ENCODE results near the gene GRIK5. TPM values are rescaled to one million over a fixed set of nuclear protein-coding genes. Genes with fewer than 3 reads are reported as not detected.

The GRIK5 gene
- total and polyA plus RNA-seq, 4 donors: 0.09 to 0.42 (median 0.17) TPM; not detected in 1

GRCh38 chr19:42024622-42025111 lies 45.3 kb downstream of the GRIK5 start (continued):
- TF ChIP-seq MAX (IDR thresholded peaks at IDR 0.05): no peak
- no peak for TF ChIP-seq FOXA2 (IDR thresholded peaks at IDR 0.05)
- no peak for TF ChIP-seq YY1 (IDR thresholded peaks at IDR 0.05)
- no peak for TF ChIP-seq HNF4A (conservative IDR thresholded peaks at IDR 0.05)
- no peak for TF ChIP-seq GABPA (IDR thresholded peaks at IDR 0.05 in 1 of 2, conservative IDR thresholded peaks at IDR 0.05 in 1 of 2)

- Histone ChIP-seq H3K36me3 (ENCODE audit: control insufficient read depth in 4 of 4, insufficient read depth in 3 of 4, low read depth in 1 of 4, low read length in 3 of 4) (no peaks in the 10 kb centered on the region), H3K9ac (ENCODE audit: low read depth in 1 of 2, low read length in 2 of 2) (no peak overlapping the region), H3K27me3 (ENCODE audit: control insufficient read depth in 4 of 4, insufficient read depth in 4 of 4, low read length in 3 of 4) (peaks cover 0 to 3% (median 0%) of the 10 kb centered on the region in 4 donors), H3K4me3 (ENCODE audit: low read depth in 1 of 3, low read length in 3 of 3) (no peak overlapping the region), H3K27ac (ENCODE audit: low read depth in 1 of 2, low read length in 2 of 2) (no peak overlapping the region), H3K4me1 (ENCODE audit: control insufficient read depth in 4 of 4, insufficient read depth in 4 of 4, low read length in 3 of 4) (peaks cover 0 to 4% (median 0%) of the 10 kb centered on the region in 4 donors), H3K9me3 (ENCODE audit: control insufficient read depth in 4 of 4, low read length in 3 of 4) (no peaks in the 10 kb centered on the region)
- 78% methylated on average over 4 of the region's 4 CpGs for WGBS
- no peak for TF ChIP-seq FOXA1 (IDR thresholded peaks at IDR 0.05)
- TF ChIP-seq TAF1 (conservative IDR thresholded peaks at IDR 0.05): no peak
- TF ChIP-seq JUND (IDR thresholded peaks at IDR 0.05): no peak
- no peak for TF ChIP-seq EGR1 (IDR thresholded peaks at IDR 0.05; ENCODE audit: low read depth in 2 of 2)
- no peak for TF ChIP-seq HNF4A (conservative IDR thresholded peaks at IDR 0.05)
- no peak for TF ChIP-seq HNF4G (IDR thresholded peaks at IDR 0.05)
- no peak for TF ChIP-seq MAX (IDR thresholded peaks at IDR 0.05)
- TF ChIP-seq ZBTB33 (IDR thresholded peaks at IDR 0.05): no peak
- no peak for TF ChIP-seq GABPA (IDR thresholded peaks at IDR 0.05 in 1 of 2, conservative IDR thresholded peaks at IDR 0.05 in 1 of 2)
- TF ChIP-seq CTCF (IDR thresholded peaks at IDR 0.05; ENCODE audit: low read depth, low read length, missing input control): no peak
- no peak for TF ChIP-seq RAD21 (IDR thresholded peaks at IDR 0.05)
- no peak for TF ChIP-seq YY1 (IDR thresholded peaks at IDR 0.05)
- no peak for TF ChIP-seq REST (IDR thresholded peaks at IDR 0.05)
- TF ChIP-seq FOXA2 (IDR thresholded peaks at IDR 0.05): no peak
- no peak for TF ChIP-seq ATF3 (IDR thresholded peaks at IDR 0.05)
- no peak for TF ChIP-seq SP1 (IDR thresholded peaks at IDR 0.05)
- no peak for DNase-seq (ENCODE audit: low spot score)
These were observed 46.1 kb downstream of the GRIK5 start for GRCh38 chr19:42023943-42024260.

Measured in liver (tissue), 9 donors.